Cardiac fibroblast (primary cell): ENCODE results near the gene ACBD6.

Experiments used
- DNase-seq, 2 donors: peaks; one replicate each; pipeline versions ENCODE4 v3.0.0 to v3.0.0-alpha.2; 2010; ENCODE audit warnings: low read depth in 2 of 2
- H3K4me3 ChIP-seq, 2 donors: replicated peaks in 1 of 2; 1 replicate in 1 of 2; 2 replicates in 1 of 2; pipeline ENCODE4 v1.5.1; 2011; ENCODE audit warnings: low read depth in 2 of 2, low read length in 2 of 2, mild to moderate bottlenecking in 2 of 2, moderate library complexity in 1 of 2
- CTCF ChIP-seq: IDR thresholded peaks from one replicate; pipeline ENCODE4 v1.5.1; 2011; ENCODE audit warnings: low read depth, mild to moderate bottlenecking, low read length, inconsistent platforms

The ACBD6 gene

GRCh38 chr1:180515857-180516388, 13.5 kb upstream of the ACBD6 start:
- peak; percentile 84 to 92 for DNase-seq
- peak; percentile 84 for TF ChIP-seq CTCF

GRCh38 chr1:180515364-180515763, 13.0 kb upstream of the ACBD6 start:
- TF ChIP-seq CTCF, result no peak
- H3K4me3 ChIP-seq, result no peak overlapping the region
- DNase-seq, result no peak

More at GRCh38 chr1:180515857-180516388, 13.5 kb upstream of the ACBD6 start:
- no peak overlapping the region for H3K4me3 ChIP-seq

- no peak for DNase-seq
- H3K4me3 ChIP-seq, result no peak overlapping the region
- no peak for TF ChIP-seq CTCF
Observed at GRCh38 chr1:180513531-180513930, 11.2 kb upstream of the ACBD6 start.

GRCh38 chr1:180510882-180511281, 8.5 kb upstream of the ACBD6 start:
- no peak for DNase-seq
- TF ChIP-seq CTCF, result no peak
- H3K4me3 ChIP-seq, result no peak overlapping the region

GRCh38 chr1:180508725-180509097, 6.3 kb upstream of the ACBD6 start:
- DNase-seq, result no peak
- H3K4me3 ChIP-seq, result no peak overlapping the region
- no peak for TF ChIP-seq CTCF

GRCh38 chr1:180507795-180508724, 5.7 kb upstream of the ACBD6 start:
- no peak for TF ChIP-seq CTCF
- peak; percentile 26 to 67 for DNase-seq

More at GRCh38 chr1:180507795-180508724, 5.7 kb upstream of the ACBD6 start:
- no peak overlapping the region for H3K4me3 ChIP-seq
